WTC11 (cell line): ENCODE results near the gene LGR6.
"Not testable (repeated sequence)": the region's sequence is repeated elsewhere in the genome, so short reads cannot be mapped to it uniquely, and the experiment has no call there.

Source experiments
- TEAD1 ChIP-seq: sonication (generic); formaldehyde crosslinking; IDR thresholded peaks from 2 replicates; pipeline ENCODE4 v1.8.0; 2022; ENCODE audit warnings: mild to moderate bottlenecking, missing genetic modification reagents
- TF ChIP-seq, protein P1 (sequence below): fragments of 200-600 bp; IDR thresholded peaks from 2 replicates; pipeline ENCODE4 v1.8.0; 2022; ENCODE audit warnings: antibody characterized with exemption
- TF ChIP-seq, protein P2 (sequence below): fragments of 250-450 bp; sonication (Bioruptor Pico); IDR thresholded peaks from 2 replicates; pipeline ENCODE4 v1.9.0; 2021; ENCODE audit warnings: mild to moderate bottlenecking
- TF ChIP-seq, protein P3 (sequence below): sonication (generic); formaldehyde crosslinking; IDR thresholded peaks from 2 replicates; pipeline ENCODE4 v1.8.1; 2023; ENCODE audit warnings: mild to moderate bottlenecking, missing genetic modification reagents

DNA sequence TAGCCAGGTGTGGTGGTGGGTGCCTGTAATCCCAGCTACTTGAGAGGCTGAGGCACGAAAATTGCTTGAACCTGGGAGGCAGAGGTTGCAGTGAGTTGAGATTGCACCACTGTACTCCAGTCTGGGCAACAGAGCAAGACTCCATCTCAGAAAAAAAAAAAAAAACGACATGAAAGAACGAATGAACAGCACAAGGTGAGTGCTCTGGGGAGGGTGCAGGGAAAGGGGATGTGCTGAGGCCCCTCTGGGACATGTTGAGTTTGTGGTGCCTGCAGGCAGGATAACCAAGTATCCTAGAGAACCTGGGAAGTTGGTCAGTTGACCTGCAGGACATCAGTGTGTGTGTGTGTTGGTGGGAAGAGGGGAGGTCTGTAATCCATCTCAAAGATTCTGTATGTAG lies 46.6 kb downstream of the LGR6 start:
- TF ChIP-seq, protein P1, sequence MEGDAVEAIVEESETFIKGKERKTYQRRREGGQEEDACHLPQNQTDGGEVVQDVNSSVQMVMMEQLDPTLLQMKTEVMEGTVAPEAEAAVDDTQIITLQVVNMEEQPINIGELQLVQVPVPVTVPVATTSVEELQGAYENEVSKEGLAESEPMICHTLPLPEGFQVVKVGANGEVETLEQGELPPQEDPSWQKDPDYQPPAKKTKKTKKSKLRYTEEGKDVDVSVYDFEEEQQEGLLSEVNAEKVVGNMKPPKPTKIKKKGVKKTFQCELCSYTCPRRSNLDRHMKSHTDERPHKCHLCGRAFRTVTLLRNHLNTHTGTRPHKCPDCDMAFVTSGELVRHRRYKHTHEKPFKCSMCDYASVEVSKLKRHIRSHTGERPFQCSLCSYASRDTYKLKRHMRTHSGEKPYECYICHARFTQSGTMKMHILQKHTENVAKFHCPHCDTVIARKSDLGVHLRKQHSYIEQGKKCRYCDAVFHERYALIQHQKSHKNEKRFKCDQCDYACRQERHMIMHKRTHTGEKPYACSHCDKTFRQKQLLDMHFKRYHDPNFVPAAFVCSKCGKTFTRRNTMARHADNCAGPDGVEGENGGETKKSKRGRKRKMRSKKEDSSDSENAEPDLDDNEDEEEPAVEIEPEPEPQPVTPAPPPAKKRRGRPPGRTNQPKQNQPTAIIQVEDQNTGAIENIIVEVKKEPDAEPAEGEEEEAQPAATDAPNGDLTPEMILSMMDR = not testable (repeated sequence)
- TF ChIP-seq, protein P2, sequence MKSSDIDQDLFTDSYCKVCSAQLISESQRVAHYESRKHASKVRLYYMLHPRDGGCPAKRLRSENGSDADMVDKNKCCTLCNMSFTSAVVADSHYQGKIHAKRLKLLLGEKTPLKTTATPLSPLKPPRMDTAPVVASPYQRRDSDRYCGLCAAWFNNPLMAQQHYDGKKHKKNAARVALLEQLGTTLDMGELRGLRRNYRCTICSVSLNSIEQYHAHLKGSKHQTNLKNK (CRISPR knock-in tag) = not testable (repeated sequence)
- TF ChIP-seq, protein P3, sequence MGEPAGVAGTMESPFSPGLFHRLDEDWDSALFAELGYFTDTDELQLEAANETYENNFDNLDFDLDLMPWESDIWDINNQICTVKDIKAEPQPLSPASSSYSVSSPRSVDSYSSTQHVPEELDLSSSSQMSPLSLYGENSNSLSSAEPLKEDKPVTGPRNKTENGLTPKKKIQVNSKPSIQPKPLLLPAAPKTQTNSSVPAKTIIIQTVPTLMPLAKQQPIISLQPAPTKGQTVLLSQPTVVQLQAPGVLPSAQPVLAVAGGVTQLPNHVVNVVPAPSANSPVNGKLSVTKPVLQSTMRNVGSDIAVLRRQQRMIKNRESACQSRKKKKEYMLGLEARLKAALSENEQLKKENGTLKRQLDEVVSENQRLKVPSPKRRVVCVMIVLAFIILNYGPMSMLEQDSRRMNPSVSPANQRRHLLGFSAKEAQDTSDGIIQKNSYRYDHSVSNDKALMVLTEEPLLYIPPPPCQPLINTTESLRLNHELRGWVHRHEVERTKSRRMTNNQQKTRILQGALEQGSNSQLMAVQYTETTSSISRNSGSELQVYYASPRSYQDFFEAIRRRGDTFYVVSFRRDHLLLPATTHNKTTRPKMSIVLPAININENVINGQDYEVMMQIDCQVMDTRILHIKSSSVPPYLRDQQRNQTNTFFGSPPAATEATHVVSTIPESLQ (CRISPR knock-in tag) = not testable (repeated sequence)
- not testable (repeated sequence) for TF ChIP-seq TEAD1 (CRISPR knock-in tag)
